H1 (cell line): ENCODE data around the gene SWI5. TPM values are rescaled to one million over a fixed set of nuclear protein-coding genes. Genes with fewer than 3 reads are reported as not detected.
"Not testable (repeated sequence)": the region's sequence is repeated elsewhere in the genome, so short reads cannot be mapped to it uniquely, and the experiment has no call there.

Source experiments
- CTCF ChIA-PET: fragments of 300-600 bp; sonication (Branson Sonifier 250); formaldehyde crosslinking; loops from one replicate; lab custom pipeline; 2021; ENCODE audit not compliant: partially characterized antibody; lab: Charles Lee
- POLR2A ChIA-PET: fragments of 300-600 bp; sonication (Branson Sonifier 250); formaldehyde crosslinking; loops from one replicate; lab custom pipeline; 2021; ENCODE audit warnings: inconsistent platforms; ENCODE audit not compliant: partially characterized antibody; lab: Charles Lee
- DNase-seq, 2 experiments: peaks; one replicate each; pipeline versions ENCODE4 v3.0.0 to v3.0.0-alpha.2; 2010 to 2022; ENCODE audit warnings: low spot score in 2 of 2, low read depth in 1 of 2, mixed read lengths in 1 of 2
- FAIRE-seq: peaks from 2 replicates; lab custom pipeline; 2011; peaks lifted over from hg19 to GRCh38; lab: Jason Lieb, UNC
- H2AFZ ChIP-seq: 2 replicates; pipeline ENCODE4 v1.8.1; 2012; ENCODE audit warnings: low read length, inconsistent platforms
- H2AK5ac ChIP-seq: 2 replicates; pipeline ENCODE4 v1.6.1; 2013; ENCODE audit warnings: low read depth, low read length
- H2BK120ac ChIP-seq: replicated peaks from 2 replicates; pipeline ENCODE3; 2013; ENCODE audit warnings: low read depth, low read length, inconsistent platforms
- H2BK12ac ChIP-seq: 2 replicates; pipeline ENCODE4 v1.6.1; 2013; ENCODE audit warnings: low read depth, low read length
- H2BK15ac ChIP-seq: 2 replicates; pipeline ENCODE4 v1.6.1; 2013; ENCODE audit warnings: low read length
- H2BK20ac ChIP-seq: 2 replicates; pipeline ENCODE4 v1.6.1; 2013; ENCODE audit warnings: low read length
- H2BK5ac ChIP-seq: 2 replicates; pipeline ENCODE4 v1.6.1; 2013; ENCODE audit warnings: low read depth, low read length
- H3K14ac ChIP-seq: 2 replicates; pipeline ENCODE4 v1.6.1; 2013; ENCODE audit warnings: inconsistent platforms; ENCODE audit not compliant: insufficient read length
- H3K18ac ChIP-seq: 2 replicates; pipeline ENCODE4 v1.6.1; 2013; ENCODE audit warnings: low read length; ENCODE audit errors: extremely low read depth
- H3K23ac ChIP-seq: 2 replicates; pipeline ENCODE4 v1.6.1; 2013; ENCODE audit warnings: inconsistent platforms; ENCODE audit not compliant: insufficient read length
- H3K23me2 ChIP-seq: 2 replicates; pipeline ENCODE4 v1.6.1; 2013; ENCODE audit warnings: low read depth, low read length
- H3K27ac ChIP-seq: 2 replicates; pipeline ENCODE4 v1.6.1; 2011; ENCODE audit warnings: low read depth, low read length, inconsistent platforms
- H3K27me3 ChIP-seq, 4 experiments: replicated peaks in 1 of 4; 1 replicate in 1 of 4; 2 replicates in 3 of 4; pipeline versions ENCODE4 v1.6.1 to v1.8.1; 2011 to 2013; ENCODE audit warnings: low read length in 3 of 4, mild to moderate bottlenecking in 3 of 4, inconsistent platforms in 2 of 4, mixed read lengths in 2 of 4, moderate library complexity in 1 of 4; ENCODE audit not compliant: control insufficient read depth in 3 of 4, insufficient read depth in 3 of 4; ENCODE audit errors: extremely low read depth in 1 of 4
- H3K36me3 ChIP-seq, 4 experiments: 2 replicates each; pipeline versions ENCODE4 v1.6.1 to v1.8.1; 2011 to 2013; ENCODE audit warnings: mild to moderate bottlenecking in 4 of 4, low read length in 3 of 4, moderate library complexity in 2 of 4, control low read depth in 1 of 4, inconsistent platforms in 1 of 4; ENCODE audit not compliant: insufficient read depth in 4 of 4, control insufficient read depth in 2 of 4
- H3K4ac ChIP-seq: replicated peaks from 2 replicates; pipeline ENCODE3; 2013; ENCODE audit warnings: low read length, low read depth, mixed read lengths, inconsistent platforms; ENCODE audit not compliant: insufficient read length
- H3K4me1 ChIP-seq, 4 experiments: replicated peaks in 1 of 4; 1 replicate in 1 of 4; 2 replicates in 3 of 4; pipeline versions ENCODE4 v1.6.1 to v1.8.1; 2011 to 2013; ENCODE audit warnings: low read length in 3 of 4, inconsistent platforms in 2 of 4, mixed read lengths in 1 of 4; ENCODE audit not compliant: insufficient read depth in 4 of 4, control insufficient read depth in 3 of 4
- H3K4me2 ChIP-seq, 2 experiments: 2 replicates each; pipeline versions ENCODE4 v1.6.1 to v1.8.1; 2011 to 2013; ENCODE audit warnings: low read depth in 2 of 2, low read length in 2 of 2, control low read depth in 1 of 2, inconsistent platforms in 1 of 2, mild to moderate bottlenecking in 1 of 2; ENCODE audit not compliant: insufficient read depth in 1 of 2
- H3K4me3 ChIP-seq, 4 experiments: fragments of 200-600, 300-600 bp in 1 of 4; sonication (generic), shearing (Covaris generic), sonication (Bioruptor Twin) in 1 of 4; 2 replicates each; pipeline versions ENCODE4 v1.5.1 to v1.8.1; 2011 to 2016; ENCODE audit warnings: low read length in 4 of 4, low read depth in 3 of 4, control low read depth in 2 of 4, inconsistent platforms in 2 of 4, mild to moderate bottlenecking in 2 of 4, mixed read lengths in 1 of 4, moderate library complexity in 1 of 4; ENCODE audit not compliant: insufficient read depth in 2 of 4; ENCODE audit errors: extremely low read depth in 1 of 4
- H3K56ac ChIP-seq: replicated peaks from 2 replicates; pipeline ENCODE3; 2013; ENCODE audit warnings: low read depth, mild to moderate bottlenecking, mixed read lengths, low read length, inconsistent platforms; ENCODE audit not compliant: insufficient read length
- H3K79me1 ChIP-seq: 2 replicates; pipeline ENCODE4 v1.6.1; 2013; ENCODE audit warnings: low read depth, low read length, control low read depth
- H3K79me2 ChIP-seq, 2 experiments: 2 replicates each; pipeline versions ENCODE4 v1.6.1 to v1.8.1; 2012 to 2013; ENCODE audit warnings: low read length in 2 of 2, mild to moderate bottlenecking in 2 of 2, inconsistent platforms in 1 of 2; ENCODE audit not compliant: insufficient read depth in 2 of 2, control insufficient read depth in 1 of 2
- H3K9ac ChIP-seq, 4 experiments: replicated peaks in 1 of 4; 1 replicate in 1 of 4; 2 replicates in 3 of 4; pipeline versions ENCODE4 v1.6.1 to v1.8.1; 2011 to 2013; ENCODE audit warnings: low read depth in 3 of 4, low read length in 3 of 4, control low read depth in 2 of 4, mild to moderate bottlenecking in 2 of 4, moderate library complexity in 2 of 4, inconsistent platforms in 1 of 4; ENCODE audit errors: extremely low read depth in 1 of 4
- H3K9me3 ChIP-seq, 2 experiments: 2 replicates each; pipeline versions ENCODE4 v1.6.1 to v1.8.1; 2012 to 2013; ENCODE audit warnings: mild to moderate bottlenecking in 2 of 2, moderate library complexity in 2 of 2, control low read depth in 1 of 2, inconsistent platforms in 1 of 2, low read depth in 1 of 2, low read length in 1 of 2, mixed read lengths in 1 of 2; ENCODE audit not compliant: insufficient read depth in 2 of 2
- H4K20me1 ChIP-seq, 2 experiments: replicated peaks in 1 of 2; 2 replicates each; pipeline versions ENCODE3 to v1.8.1; 2011 to 2013; ENCODE audit warnings: inconsistent platforms in 2 of 2, low read length in 2 of 2, mild to moderate bottlenecking in 1 of 2; ENCODE audit not compliant: insufficient read depth in 2 of 2, control insufficient read depth in 1 of 2
- H4K5ac ChIP-seq: 2 replicates; pipeline ENCODE4 v1.6.1; 2013; ENCODE audit warnings: low read length, low read depth, mixed read lengths, inconsistent platforms; ENCODE audit not compliant: insufficient read length
- H4K8ac ChIP-seq: 2 replicates; pipeline ENCODE4 v1.8.0; 2013; ENCODE audit warnings: mild to moderate bottlenecking, moderate library complexity, low read length, inconsistent platforms; ENCODE audit not compliant: insufficient read depth; ENCODE audit errors: extremely low read depth
- H4K91ac ChIP-seq: replicated peaks from 2 replicates; pipeline ENCODE3; 2013; ENCODE audit warnings: low read length, mixed read lengths, inconsistent platforms; ENCODE audit not compliant: insufficient read length
- CEBPB ChIP-seq: IDR thresholded peaks from 2 replicates; pipeline ENCODE4 v1.6.1; 2012; ENCODE audit warnings: low read depth, low read length
- JUN ChIP-seq: IDR thresholded peaks from 2 replicates; pipeline ENCODE4 v1.6.1; 2011; ENCODE audit warnings: low read depth, mild to moderate bottlenecking, improper control_type of control experiment, low read length
- KDM4A ChIP-seq: IDR thresholded peaks from one replicate; pipeline ENCODE4 v1.7.1; 2012; ENCODE audit warnings: low read depth, mild to moderate bottlenecking, moderate library complexity, low read length, inconsistent platforms; ENCODE audit not compliant: severe bottlenecking
- NANOG ChIP-seq: IDR thresholded peaks from 2 replicates; pipeline ENCODE4 v1.6.1; 2011; ENCODE audit warnings: low read length, low read depth, mild to moderate bottlenecking, inconsistent platforms; ENCODE audit not compliant: insufficient read depth, poor library complexity, severe bottlenecking
- SIN3A ChIP-seq, 2 experiments: IDR thresholded peaks in 1 of 2; conservative IDR thresholded peaks in 1 of 2; 2 replicates each; pipeline ENCODE4 v1.6.1; 2011 to 2012; ENCODE audit warnings: low read length in 2 of 2, improper control_type of control experiment in 1 of 2, low read depth in 1 of 2, mild to moderate bottlenecking in 1 of 2
- SP2 ChIP-seq: IDR thresholded peaks from 2 replicates; pipeline ENCODE4 v1.6.1; 2012; ENCODE audit warnings: mild to moderate bottlenecking, low read length, inconsistent platforms
- TBP ChIP-seq: IDR thresholded peaks from 2 replicates; pipeline ENCODE4 v1.6.1; 2011; ENCODE audit warnings: low read depth, low read length, improper control_type of control experiment
- TEAD4 ChIP-seq: IDR thresholded peaks from 2 replicates; pipeline ENCODE4 v1.6.1; 2012; ENCODE audit warnings: low read depth, low read length, inconsistent platforms, mixed read lengths
- YY1 ChIP-seq: IDR thresholded peaks from 2 replicates; pipeline ENCODE4 v1.6.1; 2011; ENCODE audit warnings: low read depth, mild to moderate bottlenecking, low read length
- WGBS, 2 experiments: shearing (Covaris generic) in 1 of 2; methylation state at CpG; one replicate each; pipeline versions ENCODE4 v1.1.6 to v1.1.7; 2013 to 2015; ENCODE audit warnings: low lambda C conversion rate in 2 of 2, mixed read lengths in 2 of 2, inconsistent platforms in 1 of 2, low coverage in 1 of 2, missing lambda C conversion rate in 1 of 2; ENCODE audit not compliant: insufficient replicate concordance in 2 of 2, insufficient coverage in 1 of 2, insufficient read length in 1 of 2; ENCODE audit errors: extremely low coverage in 1 of 2, missing lambda C conversion rate in 1 of 2; 5-methylcytosine and 5-hydroxymethylcytosine counted together
- polyA plus RNA-seq, 7 experiments: library from polyadenylated mRNA; depleted of rRNA in 3 of 7; stranded (reverse) in 5 of 7; unstranded in 2 of 7; fragments of >200 nt in 5 of 7; fragments of 200-250 nt in 2 of 7; gene quantifications; 1 replicate in 5 of 7; 2 replicates in 1 of 7; 4 replicates in 1 of 7; pipeline versions ENCODE4 v1.2.1 to v1.2.3, GENCODE V29; 2011 to 2013; ENCODE audit warnings: missing spikeins in 2 of 7, mixed read lengths in 2 of 7
- total RNA-seq: library from RNA; stranded (reverse); fragmentation: NEBNext Ultra II Directional; extraction: Animal tissue kit (Norgen Biotek cat#: 25700); gene quantifications from 2 replicates; pipeline ENCODE4 v1.2.1, GENCODE V29; 2021

The SWI5 gene
- total and polyA plus RNA-seq, 2 of the 8 experiments (the other 6 are each of a cell fraction or from before 2014, with no cell fraction given) = 29.0 to 59.5 TPM

- TF ChIP-seq KDM4A (no peak), TEAD4 (no peak), JUN (no peak), CEBPB (no peak), TBP (no peak), YY1 (no peak), NANOG (no peak), SP2 (no peak), SIN3A (conservative IDR thresholded peaks at IDR 0.05 in 1 of 2, IDR thresholded peaks at IDR 0.05 in 1 of 2; ENCODE audit: low read depth in 1 of 2, low read length in 2 of 2) (no peak)
Observed at GRCh38 chr9:128226412-128226801, 49.7 kb upstream of the SWI5 start (continued).

- not testable (repeated sequence) for H2AK5ac ChIP-seq, H3K27me3 ChIP-seq, DNase-seq, H3K79me1 ChIP-seq, H4K5ac ChIP-seq, H4K91ac ChIP-seq, H4K20me1 ChIP-seq, H2AFZ ChIP-seq, H2BK120ac ChIP-seq, H3K18ac ChIP-seq, H3K14ac ChIP-seq, H3K23me2 ChIP-seq, H3K4ac ChIP-seq, H3K56ac ChIP-seq, H3K4me3 ChIP-seq, H3K79me2 ChIP-seq, FAIRE-seq, H3K9ac ChIP-seq, H4K8ac ChIP-seq, H2BK12ac ChIP-seq, H3K9me3 ChIP-seq, H3K27ac ChIP-seq, H3K4me2 ChIP-seq, H3K36me3 ChIP-seq, H2BK15ac ChIP-seq, H2BK20ac ChIP-seq, H2BK5ac ChIP-seq, H3K4me1 ChIP-seq, H3K23ac ChIP-seq
- ChIA-PET CTCF (interaction anchor here (1.3 kb wide), 1 partner anchor 23 kb away, joined by 3 read pairs; no protein-coding TSS in a partner anchor), POLR2A (interaction anchor here (1.5 kb wide), 1 partner anchor 12 kb away, joined by 4 read pairs; no protein-coding TSS in a partner anchor)
- 100% methylated on average over 7 of the region's 7 CpGs; no CpG with 5 or more reads in 1 of the 2 experiments for WGBS, 2 experiments
Observed at GRCh38 chr9:128230897-128231296, 45.2 kb upstream of the SWI5 start.
